Skin of body (tissue), 2 donors: ENCODE measurements around the gene FMN1. TPM values are rescaled to one million over a fixed set of nuclear protein-coding genes. Genes with fewer than 3 reads are reported as not detected.
A peak's percentile ranks its signal among the peaks of the same experiment; 100 is the strongest.

ENCODE experiments used
- DNase-seq: peaks from one replicate; lab custom pipeline; 2025; lab: John Stamatoyannopoulos, UW
- total RNA-seq: library from RNA; depleted of rRNA; stranded (reverse); fragments of >200 nt; gene quantifications from one replicate; pipeline ENCODE4 v1.2.3, GENCODE V29; 2014

The FMN1 gene
- total RNA-seq, 1 donor from 2014 or later, result 11.5 TPM

DNA sequence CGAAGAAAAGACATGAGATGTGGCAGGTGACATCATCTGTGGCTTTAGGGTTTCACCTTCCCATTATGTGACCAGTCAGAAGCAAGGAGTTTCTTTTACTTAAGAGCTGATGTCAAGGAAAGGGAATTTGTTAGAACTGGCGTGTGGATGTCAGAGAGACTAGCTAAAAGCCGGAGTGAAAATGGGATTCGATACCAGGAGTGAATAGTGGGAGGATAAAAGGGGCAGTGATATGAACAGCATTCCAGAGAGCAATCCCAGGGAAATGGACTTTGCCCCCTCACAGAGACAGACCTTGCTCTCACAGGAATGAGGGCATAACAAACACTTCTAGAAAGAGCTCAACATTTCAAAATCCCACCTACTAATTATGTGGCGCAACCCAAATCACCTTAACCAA is 5.9 kb upstream of the FMN1 start:
- DNase-seq, result no peak

DNA sequence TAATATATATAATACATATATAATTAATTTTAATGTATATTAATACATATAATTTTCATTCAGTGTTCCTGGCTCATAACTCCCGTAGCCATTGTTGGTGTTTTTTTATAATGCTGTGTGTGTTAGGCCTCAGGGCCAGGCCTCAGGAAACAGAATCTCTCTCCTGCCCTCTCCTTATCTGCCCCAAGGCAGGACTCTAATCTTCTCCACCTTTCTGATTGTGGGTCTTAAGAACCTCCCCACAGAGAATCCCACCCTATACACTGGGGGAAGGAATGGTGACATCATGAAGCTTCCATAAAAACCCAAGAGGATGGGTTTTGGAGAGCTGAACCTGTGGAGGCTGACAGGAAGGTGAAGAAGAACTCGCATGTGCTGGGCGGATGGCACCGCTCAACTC is 4.0 kb upstream of the FMN1 start:
- no peak for DNase-seq

- no peak for DNase-seq
These were observed 3.1 kb upstream of the FMN1 start for GRCh38 chr15:33197636-33198035.

- no peak for DNase-seq
These were observed 277 bp downstream of the FMN1 start for GRCh38 chr15:33194237-33194636.

- DNase-seq, result no peak
These were observed 2.9 kb downstream of the FMN1 start for GRCh38 chr15:33191591-33191990.

DNA sequence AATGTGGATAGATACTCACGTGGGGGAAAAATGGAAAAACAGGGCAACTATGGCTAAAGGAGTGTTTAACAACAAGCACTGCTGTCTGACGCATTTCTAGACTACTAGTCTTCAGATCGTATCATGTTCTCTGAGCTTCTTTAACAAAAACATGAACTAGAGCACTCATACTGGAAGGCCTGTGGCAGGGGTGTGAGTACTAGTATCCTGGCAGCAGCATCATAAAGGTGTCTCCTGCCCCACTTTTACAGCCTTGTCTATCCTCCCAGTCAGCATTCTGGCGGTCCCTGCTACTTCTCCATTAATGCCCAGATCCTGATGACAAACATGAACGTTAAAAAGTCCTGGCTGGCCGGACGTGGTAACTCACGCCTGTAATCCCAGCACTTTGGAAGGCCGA is 4.0 kb downstream of the FMN1 start:
- no peak for DNase-seq

GRCh38 chr15:33188641-33189257 is 5.8 kb downstream of the FMN1 start:
- no peak for DNase-seq

- no peak for DNase-seq
These were observed 6.4 kb downstream of the FMN1 start for GRCh38 chr15:33188159-33188558.

GRCh38 chr15:33183334-33183733 is 11.2 kb downstream of the FMN1 start:
- DNase-seq, result no peak

GRCh38 chr15:33182926-33183325 is 11.6 kb downstream of the FMN1 start:
- no peak for DNase-seq

GRCh38 chr15:33182278-33182905 is 12.1 kb downstream of the FMN1 start:
- no peak for DNase-seq

GRCh38 chr15:33179874-33180273 is 14.6 kb downstream of the FMN1 start:
- DNase-seq, result no peak

DNA sequence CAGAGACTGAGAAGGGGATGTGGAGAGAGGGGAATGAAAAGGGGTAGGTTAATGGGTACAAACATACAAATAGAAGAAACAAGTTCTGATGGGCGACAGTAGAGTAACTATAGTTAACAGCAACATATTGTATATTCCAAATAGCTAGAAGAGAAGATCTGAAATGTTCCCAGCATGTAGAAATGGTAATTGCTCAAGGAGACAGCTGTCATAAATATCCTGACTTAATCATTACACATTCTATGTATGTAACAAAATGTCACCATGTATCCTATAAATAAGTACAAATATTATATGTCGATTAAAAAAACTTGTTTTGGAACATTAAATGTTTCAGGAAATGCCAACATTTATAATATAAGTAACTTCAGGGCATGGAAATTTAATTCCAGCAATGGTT is 23.3 kb downstream of the FMN1 start:
- DNase-seq, result no peak

GRCh38 chr15:33169625-33170024 is 24.9 kb downstream of the FMN1 start:
- DNase-seq, result peak; percentile 32

DNA sequence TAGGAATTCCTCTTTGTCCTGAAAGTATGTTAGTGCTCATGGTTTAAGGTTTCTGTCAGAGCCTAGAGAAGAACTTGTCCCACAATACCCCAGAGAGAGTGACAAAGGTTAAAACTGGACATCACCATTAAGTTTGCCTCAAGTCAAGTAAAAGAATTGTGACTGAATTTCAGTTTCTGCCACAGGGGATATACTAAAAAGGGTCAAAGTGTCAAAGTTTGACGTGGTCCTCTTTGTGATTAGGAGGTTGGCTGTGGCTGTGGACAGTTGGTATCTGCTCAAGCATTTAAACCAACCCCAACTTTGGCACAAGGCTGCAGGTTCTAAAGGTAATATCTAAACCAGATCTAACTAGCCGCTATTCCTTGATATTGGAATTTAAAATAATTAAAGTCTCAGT is 26.1 kb downstream of the FMN1 start:
- DNase-seq, result no peak

GRCh38 chr15:33163816-33164215 is 30.7 kb downstream of the FMN1 start:
- no peak for DNase-seq

DNA sequence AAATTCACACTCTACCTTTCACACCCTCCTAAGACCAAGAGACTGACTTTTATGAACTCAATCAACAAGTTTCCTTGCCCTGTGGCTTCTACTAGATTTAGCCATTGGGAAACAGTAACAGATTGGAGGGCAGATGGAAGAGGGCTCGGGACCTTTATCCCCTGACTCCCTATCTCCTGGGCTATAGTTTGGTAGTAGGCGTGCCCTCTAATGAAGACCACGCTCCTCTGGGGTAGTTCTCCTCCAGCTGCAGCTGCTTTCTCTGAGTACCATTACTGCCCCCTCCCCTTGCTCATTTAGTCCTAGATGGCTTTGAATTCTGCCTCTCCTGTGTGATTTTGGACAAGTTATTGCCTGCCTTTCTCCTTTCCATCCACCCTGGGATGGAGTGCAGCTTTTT is 33.3 kb downstream of the FMN1 start:
- DNase-seq, result no peak

DNA sequence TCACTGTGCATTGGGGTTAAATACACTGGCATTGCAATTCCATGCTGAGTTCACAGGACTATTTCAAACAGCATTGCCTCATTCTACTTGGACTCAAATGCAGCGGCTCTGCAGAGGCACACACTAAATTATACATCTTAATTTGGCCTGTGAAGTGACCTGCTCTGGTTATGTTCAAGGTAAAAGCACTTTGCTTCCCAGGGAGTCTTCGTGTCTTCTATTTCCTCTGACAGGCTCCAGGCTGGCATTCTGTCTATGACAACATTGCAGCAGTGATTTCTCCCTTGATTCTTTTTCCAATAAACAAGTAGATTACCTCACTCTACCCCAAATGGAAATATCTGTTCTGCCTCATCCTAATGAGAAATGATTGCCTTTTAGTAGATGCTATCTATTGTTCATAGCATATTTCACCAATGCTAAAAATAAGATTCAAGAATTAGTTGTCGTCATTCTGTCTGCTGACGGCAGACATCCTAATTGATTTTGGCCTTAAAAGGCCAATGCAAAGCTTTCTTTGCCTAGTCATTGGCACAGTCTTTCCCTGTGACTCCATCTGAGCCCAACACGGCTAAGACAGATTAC is 33.8 kb downstream of the FMN1 start:
- DNase-seq, result no peak

- no peak for DNase-seq
These were observed 34.6 kb downstream of the FMN1 start for GRCh38 chr15:33159726-33160453.

DNA sequence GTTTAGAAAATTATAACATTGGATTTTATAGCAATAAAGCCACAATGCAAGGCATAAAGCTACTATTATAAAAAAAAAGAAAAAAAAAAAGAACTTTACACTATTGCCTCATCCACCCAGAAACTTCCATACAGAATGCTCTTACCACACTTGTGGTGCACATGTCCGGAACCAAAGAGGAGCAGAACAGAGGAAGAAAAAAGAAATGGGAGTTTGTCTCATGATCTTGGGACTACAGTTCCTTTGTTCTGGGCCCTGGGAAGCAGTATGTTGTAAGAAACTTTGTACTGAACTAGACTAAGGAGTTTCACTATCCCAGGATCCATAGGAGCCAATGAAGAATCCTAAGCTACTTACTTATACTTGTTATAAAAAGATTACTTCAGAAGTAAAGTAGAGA is 36.1 kb downstream of the FMN1 start:
- no peak for DNase-seq

DNA sequence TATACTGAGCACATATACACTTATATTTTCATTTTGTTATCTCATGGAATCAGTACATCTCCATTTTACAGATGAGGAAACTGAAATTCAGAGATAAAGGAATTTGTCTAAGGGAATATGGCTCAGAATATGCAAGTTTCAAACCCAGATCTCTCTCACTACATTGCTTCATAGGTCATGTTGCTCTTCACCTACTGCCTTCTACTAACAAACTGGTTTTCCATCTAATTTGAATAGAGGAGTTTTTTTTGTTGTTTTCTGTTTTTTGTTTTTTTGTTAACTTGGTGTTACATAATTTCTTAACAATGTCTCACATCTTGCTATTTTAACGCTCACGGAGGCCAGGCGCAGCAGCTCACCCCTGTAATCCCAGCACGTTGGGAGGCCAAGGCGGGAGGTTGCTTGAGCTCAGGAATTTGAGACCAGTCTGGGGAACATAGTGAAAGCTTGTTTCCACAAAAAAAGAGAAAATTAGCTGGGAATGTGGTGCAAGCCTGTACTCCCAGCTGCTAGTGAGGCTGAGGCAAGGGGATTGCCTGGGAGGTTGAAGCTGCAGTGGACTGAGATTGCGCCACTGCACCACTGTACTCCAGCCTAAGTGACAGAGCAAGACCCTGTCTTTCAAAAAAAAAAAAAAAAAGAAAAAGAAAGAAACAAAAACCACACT is 37.0 kb downstream of the FMN1 start:
- no peak for DNase-seq
